ENCODE measurements around the gene PPP1R15A. TPM values are rescaled to one million over a fixed set of nuclear protein-coding genes. Genes with fewer than 3 reads are reported as not detected.

Gene PPP1R15A
- total RNA-seq: 10 to 100 TPM; 67.0 to 69.8 TPM
- 10 to 100 TPM; 79.6 to 83.3 TPM for polyA plus RNA-seq

DNA sequence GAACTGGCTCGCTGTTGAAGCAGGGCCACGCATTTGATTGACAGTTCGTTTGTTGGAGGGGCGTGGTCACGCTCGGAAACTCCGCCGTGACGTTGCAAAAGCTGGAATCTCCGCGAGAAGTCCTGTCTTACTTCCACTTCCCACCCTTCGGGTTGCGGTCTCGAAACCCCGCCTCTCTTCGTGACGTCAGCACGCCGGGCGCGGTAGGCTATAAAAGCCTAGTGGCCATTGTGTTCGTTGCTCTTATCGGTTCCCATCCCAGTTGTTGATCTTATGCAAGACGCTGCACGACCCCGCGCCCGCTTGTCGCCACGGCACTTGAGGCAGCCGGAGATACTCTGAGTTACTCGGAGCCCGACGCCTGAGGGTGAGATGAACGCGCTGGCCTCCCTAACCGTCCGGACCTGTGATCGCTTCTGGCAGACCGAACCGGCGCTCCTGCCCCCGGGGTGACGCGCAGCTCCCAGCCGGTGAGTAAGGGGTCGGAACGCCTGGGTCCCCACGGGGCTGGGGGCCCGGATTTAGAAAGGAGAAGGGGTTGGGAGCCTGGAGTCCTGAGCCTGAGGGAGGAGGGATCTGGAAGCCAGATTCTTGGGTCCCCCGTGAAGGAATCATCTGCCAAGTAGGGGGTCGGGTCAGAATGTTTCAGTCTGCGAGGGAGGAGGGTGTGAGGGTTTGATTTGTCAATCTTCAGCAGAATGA, at the start of gene PPP1R15A:
Gene PPP1R15A, plus strand, starts transcription at position 240 of the 702 bp plus-strand sequence. CDS start 813 bp downstream, outside the sequence.
- Histone ChIP-seq H3K4me1 (ENCODE audit: insufficient read depth, low read length) (peaks cover 34% of the 10 kb centered on the region), H3K36me3 (ENCODE audit: insufficient read depth, low read length) (peaks cover 8% of the 10 kb centered on the region), H3K4me3 (ENCODE audit: low read length in 2 of 2) (peak within 1 kb of the TSS; percentile 52 to 99), H3K27ac (ENCODE audit: low read depth, low read length) (peak within 1 kb of the TSS; percentile 100), H3K9me3 (ENCODE audit: control insufficient read depth in 1 of 2, low read length in 2 of 2) (no peaks in the 10 kb centered on the region), H3K27me3 (ENCODE audit: insufficient read depth, low read length) (no peaks in the 10 kb centered on the region)
- Mint-ChIP-seq H3K4me1 (peaks cover 27 to 48% (median 34%) of the 10 kb centered on the region in 4 donors), H3K27me3 (peaks cover 0 to 6% of the 10 kb centered on the region in 2 donors), H3K36me3 (peaks cover 30 to 44% of the 10 kb centered on the region in 2 donors), H3K4me3 (peak within 1 kb of the TSS; percentile 95 to 100 (median 99)), H3K27ac (peak within 1 kb of the TSS; percentile 99 to 100 (median 100)), H3K9me3 (peaks cover 0 to 10% (median 0%) of the 10 kb centered on the region in 8 donors)
- POLR2A ChIA-PET (ENCODE audit: partially characterized antibody): interaction anchor here (0.6 to 6.6 kb wide), 27 partner anchors 9 to 941 kb away, joined by 3 to 134 read pairs (median 5); partner anchors contain the start of genes BAX, BCAT2, CA11 and DHDH
- intact Hi-C loops (cut with micrococcal nuclease): loop anchor here (1.0 to 2.0 kb wide), 3 partner anchors 13 to 804 kb away; partner anchors contain the start of genes GYS1, PRMT1 and RUVBL2
- CTCF ChIA-PET (ENCODE audit: partially characterized antibody): interaction anchor here (1.8 to 1.9 kb wide), 2 partner anchors 28 to 121 kb away, joined by 4 to 5 read pairs; partner anchors contain the start of gene RUVBL2
- peak; percentile 97 to 99 (median 98) for DNase-seq

DNA sequence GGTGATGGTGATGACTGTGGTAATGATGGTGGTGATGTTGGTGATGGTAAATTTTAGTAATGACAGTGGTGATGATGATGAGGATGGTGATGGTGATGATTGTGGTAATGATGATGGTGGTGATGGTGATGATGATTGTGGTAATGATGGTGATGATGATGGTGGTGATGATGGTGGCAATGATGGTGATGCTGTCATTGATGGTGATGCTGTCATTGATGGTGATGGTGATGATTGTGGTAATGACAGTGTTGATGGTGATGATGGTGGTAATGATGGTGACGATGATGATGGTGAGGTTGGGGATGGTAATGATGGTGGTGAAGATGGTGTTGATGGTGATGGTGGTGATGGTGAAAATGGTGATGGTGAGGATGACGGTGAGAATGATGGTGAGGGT, 49.7 kb upstream of the PPP1R15A start:
- ChIA-PET CTCF (ENCODE audit: partially characterized antibody) (no interaction called here), POLR2A (ENCODE audit: partially characterized antibody) (no interaction called here)
- no peaks in the 10 kb centered on the region for H3K27me3 Mint-ChIP-seq
- intact Hi-C loops (cut with micrococcal nuclease): no loop called here
- Histone ChIP-seq H3K36me3 (ENCODE audit: insufficient read depth, low read length) (no peaks in the 10 kb centered on the region), H3K4me3 (ENCODE audit: low read length in 2 of 2) (no peak overlapping the region), H3K9me3 (ENCODE audit: control insufficient read depth in 1 of 2, low read length in 2 of 2) (no peaks in the 10 kb centered on the region), H3K4me1 (ENCODE audit: insufficient read depth, low read length) (no peaks in the 10 kb centered on the region), H3K27me3 (ENCODE audit: insufficient read depth, low read length) (no peaks in the 10 kb centered on the region), H3K27ac (ENCODE audit: low read depth, low read length) (no peak overlapping the region)
- no peaks in the 10 kb centered on the region for H3K36me3 Mint-ChIP-seq
- H3K4me3 Mint-ChIP-seq: no peak overlapping the region
- DNase-seq: no peak
- no peaks in the 10 kb centered on the region for H3K4me1 Mint-ChIP-seq
- no peaks in the 10 kb centered on the region for H3K9me3 Mint-ChIP-seq
- H3K27ac Mint-ChIP-seq: no peak overlapping the region

- H3K4me1 Mint-ChIP-seq: no peaks in the 10 kb centered on the region
- H3K4me3 Mint-ChIP-seq: no peak overlapping the region
- CTCF ChIA-PET (ENCODE audit: partially characterized antibody): interaction anchor here (1.1 to 2.3 kb wide), 4 partner anchors 9 to 37 kb away, joined by 4 to 8 read pairs (median 6); partner anchors contain the start of gene HSD17B14
- no peaks in the 10 kb centered on the region for H3K9me3 Mint-ChIP-seq
- H3K4me1 ChIP-seq (ENCODE audit: insufficient read depth, low read length): no peaks in the 10 kb centered on the region
- no peaks in the 10 kb centered on the region for H3K9me3 ChIP-seq (ENCODE audit: control insufficient read depth in 1 of 2, low read length in 2 of 2)
- H3K36me3 ChIP-seq (ENCODE audit: insufficient read depth, low read length): no peaks in the 10 kb centered on the region
- no peaks in the 10 kb centered on the region for H3K36me3 Mint-ChIP-seq
- H3K27me3 ChIP-seq (ENCODE audit: insufficient read depth, low read length): no peaks in the 10 kb centered on the region
- H3K27ac ChIP-seq (ENCODE audit: low read depth, low read length): no peak overlapping the region
- H3K4me3 ChIP-seq (ENCODE audit: low read length in 2 of 2): no peak overlapping the region
- DNase-seq: no peak
- POLR2A ChIA-PET (ENCODE audit: partially characterized antibody): no interaction called here
- H3K27ac Mint-ChIP-seq: no peak overlapping the region
- no peaks in the 10 kb centered on the region for H3K27me3 Mint-ChIP-seq
- intact Hi-C loops (cut with micrococcal nuclease): no loop called here
These were observed 45.6 kb upstream of the PPP1R15A start for GRCh38 chr19:48826606-48827020.

DNA sequence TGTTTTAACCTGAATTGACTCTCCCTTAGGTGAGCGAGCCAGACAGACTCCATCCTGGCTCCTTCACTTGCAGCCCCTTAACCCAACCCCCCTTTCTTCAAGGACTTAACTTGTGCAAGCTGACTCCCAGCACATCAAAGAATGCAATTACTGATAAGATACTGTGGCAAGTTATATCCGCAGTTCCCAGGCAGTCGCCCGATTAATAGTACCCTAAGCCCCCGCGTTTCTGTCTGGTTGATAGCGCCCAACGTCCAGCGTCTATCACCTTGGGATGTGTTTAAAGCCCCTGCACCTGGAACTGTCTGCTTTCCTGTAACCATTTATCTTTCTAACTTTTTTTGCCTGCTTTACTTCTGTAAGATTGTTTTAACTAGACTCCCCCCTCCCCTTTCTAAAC, 42.1 kb upstream of the PPP1R15A start:
- Mint-ChIP-seq H3K36me3 (no peaks in the 10 kb centered on the region), H3K4me3 (no peak overlapping the region), H3K4me1 (peaks cover 0 to 5% (median 0%) of the 10 kb centered on the region in 4 donors), H3K9me3 (no peaks in the 10 kb centered on the region), H3K27me3 (peaks cover 0 to 3% of the 10 kb centered on the region in 2 donors), H3K27ac (no peak overlapping the region)
- H3K9me3 ChIP-seq (ENCODE audit: control insufficient read depth in 1 of 2, low read length in 2 of 2): no peaks in the 10 kb centered on the region
- H3K27me3 ChIP-seq (ENCODE audit: insufficient read depth, low read length): no peaks in the 10 kb centered on the region
- ChIA-PET CTCF (ENCODE audit: partially characterized antibody) (interaction anchor here (1.3 to 2.6 kb wide), 6 partner anchors 12 to 163 kb away, joined by 3 to 15 read pairs (median 8); partner anchors contain the start of genes GYS1 and RUVBL2), POLR2A (ENCODE audit: partially characterized antibody) (interaction anchor here (1.0 kb wide), 1 partner anchor 35 kb away, joined by 3 read pairs; no protein-coding TSS in a partner anchor)
- H3K4me3 ChIP-seq (ENCODE audit: low read length in 2 of 2): no peak overlapping the region
- no peaks in the 10 kb centered on the region for H3K4me1 ChIP-seq (ENCODE audit: insufficient read depth, low read length)
- no peak overlapping the region for H3K27ac ChIP-seq (ENCODE audit: low read depth, low read length)
- no peak for DNase-seq
- intact Hi-C loops (cut with micrococcal nuclease): no loop called here
- no peaks in the 10 kb centered on the region for H3K36me3 ChIP-seq (ENCODE audit: insufficient read depth, low read length)

DNA sequence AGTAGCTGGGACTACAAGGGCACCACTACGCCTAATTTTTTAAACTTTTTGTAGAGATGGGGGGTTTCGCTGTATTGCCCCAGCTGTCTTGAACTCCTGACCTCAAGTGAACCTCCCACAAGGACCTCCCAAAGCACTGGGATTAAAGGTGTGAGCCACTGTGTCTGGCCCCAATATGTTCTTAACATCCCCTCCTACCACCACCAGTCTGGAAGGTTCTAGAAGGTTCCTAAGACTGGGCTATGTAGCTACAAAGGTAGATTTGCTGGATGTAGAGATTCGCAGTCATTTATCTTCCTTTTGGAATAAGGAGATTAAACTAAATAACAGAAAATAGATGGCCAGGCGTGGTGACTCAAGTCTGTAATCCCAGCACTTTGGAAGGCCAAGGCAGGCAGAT, 41.3 kb upstream of the PPP1R15A start:
- Histone ChIP-seq H3K36me3 (ENCODE audit: insufficient read depth, low read length) (no peaks in the 10 kb centered on the region), H3K9me3 (ENCODE audit: control insufficient read depth in 1 of 2, low read length in 2 of 2) (no peaks in the 10 kb centered on the region), H3K27me3 (ENCODE audit: insufficient read depth, low read length) (no peaks in the 10 kb centered on the region), H3K4me3 (ENCODE audit: low read length in 2 of 2) (no peak overlapping the region), H3K27ac (ENCODE audit: low read depth, low read length) (no peak overlapping the region), H3K4me1 (ENCODE audit: insufficient read depth, low read length) (peaks cover 7% of the 10 kb centered on the region)
- ChIA-PET CTCF (ENCODE audit: partially characterized antibody) (interaction anchor here (1.3 to 2.6 kb wide), 5 partner anchors 11 to 162 kb away, joined by 3 to 15 read pairs (median 10); partner anchors contain the start of genes GYS1 and RUVBL2), POLR2A (ENCODE audit: partially characterized antibody) (interaction anchor here (1.0 kb wide), 1 partner anchor 36 kb away, joined by 3 read pairs; no protein-coding TSS in a partner anchor)
- peaks cover 4 to 10% (median 5%) of the 10 kb centered on the region in 4 donors for H3K4me1 Mint-ChIP-seq
- H3K36me3 Mint-ChIP-seq: no peaks in the 10 kb centered on the region
- no peaks in the 10 kb centered on the region for H3K9me3 Mint-ChIP-seq
- intact Hi-C loops (cut with micrococcal nuclease): no loop called here
- H3K27ac Mint-ChIP-seq: no peak overlapping the region
- H3K27me3 Mint-ChIP-seq: peaks cover 0 to 7% of the 10 kb centered on the region in 2 donors
- no peak for DNase-seq
- no peak overlapping the region for H3K4me3 Mint-ChIP-seq

DNA sequence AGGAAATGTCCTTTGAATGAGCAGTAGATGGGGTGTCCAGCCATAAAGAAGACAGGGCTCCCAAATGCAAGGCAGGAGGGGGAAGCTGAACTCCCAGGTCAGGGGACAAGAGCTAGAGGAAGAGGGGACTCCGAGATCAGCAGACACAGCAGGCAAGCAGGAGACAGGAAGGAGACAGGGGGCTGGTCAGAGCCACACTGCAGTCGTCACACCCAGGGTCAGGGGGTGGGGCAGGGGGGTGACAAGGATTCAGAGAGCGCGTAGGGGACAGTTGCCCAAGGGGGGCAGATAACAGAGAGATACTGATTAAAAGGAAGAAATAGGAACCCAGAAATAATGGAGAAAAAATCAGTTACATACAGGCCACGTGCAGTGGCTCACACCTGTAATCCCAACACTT, 39.2 kb upstream of the PPP1R15A start:
- ChIA-PET POLR2A (ENCODE audit: partially characterized antibody) (interaction anchor here (1.3 kb wide), 1 partner anchor 9 kb away, joined by 4 read pairs; no protein-coding TSS in a partner anchor), CTCF (ENCODE audit: partially characterized antibody) (interaction anchor here (0.6 to 1.5 kb wide), 4 partner anchors 10 to 140 kb away, joined by 3 to 4 read pairs (median 4); no protein-coding TSS in a partner anchor)
- peaks cover 13 to 21% (median 16%) of the 10 kb centered on the region in 4 donors for H3K4me1 Mint-ChIP-seq
- H3K4me3 ChIP-seq (ENCODE audit: low read length in 2 of 2): no peak overlapping the region
- no peaks in the 10 kb centered on the region for H3K27me3 ChIP-seq (ENCODE audit: insufficient read depth, low read length)
- DNase-seq: no peak
- no peak overlapping the region for H3K27ac ChIP-seq (ENCODE audit: low read depth, low read length)
- no peak overlapping the region for H3K4me3 Mint-ChIP-seq
- intact Hi-C loops (cut with micrococcal nuclease): no loop called here
- peaks cover 21% of the 10 kb centered on the region for H3K4me1 ChIP-seq (ENCODE audit: insufficient read depth, low read length)
- H3K9me3 Mint-ChIP-seq: no peaks in the 10 kb centered on the region
- H3K36me3 Mint-ChIP-seq: no peaks in the 10 kb centered on the region
- no peaks in the 10 kb centered on the region for H3K36me3 ChIP-seq (ENCODE audit: insufficient read depth, low read length)
- peaks cover 4 to 14% of the 10 kb centered on the region in 2 donors for H3K27me3 Mint-ChIP-seq
- peak overlapping the region in 1 of 7 donors; percentile 24 for H3K27ac Mint-ChIP-seq
- H3K9me3 ChIP-seq (ENCODE audit: control insufficient read depth in 1 of 2, low read length in 2 of 2): no peaks in the 10 kb centered on the region

DNA sequence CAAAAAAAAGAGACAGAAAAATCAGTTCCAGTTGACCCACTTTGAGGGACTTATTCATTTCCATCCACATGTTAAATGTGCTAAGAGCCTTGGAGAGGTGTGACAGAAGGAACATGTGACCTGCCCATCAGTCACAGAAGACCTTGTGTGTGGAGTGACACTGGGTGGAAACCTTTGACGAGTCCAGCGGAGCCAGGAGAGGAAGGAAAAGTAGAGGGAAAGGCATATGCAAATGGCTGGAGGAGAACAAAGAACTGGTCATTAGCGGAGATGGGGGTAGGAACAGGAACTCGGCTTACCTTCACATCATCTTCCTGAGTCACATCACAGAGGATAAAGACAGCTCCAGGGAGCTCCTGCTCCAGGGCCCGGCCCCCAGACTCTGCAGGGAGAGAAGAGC, 38.2 kb upstream of the PPP1R15A start:
- CTCF ChIA-PET (ENCODE audit: partially characterized antibody): interaction anchor here (1.3 to 1.5 kb wide), 3 partner anchors 9 to 40 kb away, joined by 3 to 11 read pairs (median 4); no protein-coding TSS in a partner anchor

More for the DNA sequence above, 38.2 kb upstream of the PPP1R15A start:
- no peak for DNase-seq
- peak overlapping the region in 1 of 8 donors; percentile 67 for H3K4me3 Mint-ChIP-seq
- H3K4me3 ChIP-seq (ENCODE audit: low read length in 2 of 2): no peak overlapping the region
- H3K27ac Mint-ChIP-seq: peak overlapping the region in 3 of 7 donors; percentile 55 to 86 (median 78)
- POLR2A ChIA-PET (ENCODE audit: partially characterized antibody): no interaction called here
- H3K36me3 ChIP-seq (ENCODE audit: insufficient read depth, low read length): no peaks in the 10 kb centered on the region
- H3K9me3 ChIP-seq (ENCODE audit: control insufficient read depth in 1 of 2, low read length in 2 of 2): no peaks in the 10 kb centered on the region
- no peaks in the 10 kb centered on the region for H3K9me3 Mint-ChIP-seq
- peaks cover 21% of the 10 kb centered on the region for H3K4me1 ChIP-seq (ENCODE audit: insufficient read depth, low read length)
- intact Hi-C loops (cut with micrococcal nuclease): no loop called here
- H3K27me3 ChIP-seq (ENCODE audit: insufficient read depth, low read length): no peaks in the 10 kb centered on the region
- H3K27ac ChIP-seq (ENCODE audit: low read depth, low read length): no peak overlapping the region
- peaks cover 15 to 21% (median 16%) of the 10 kb centered on the region in 4 donors for H3K4me1 Mint-ChIP-seq
- peaks cover 4 to 14% of the 10 kb centered on the region in 2 donors for H3K27me3 Mint-ChIP-seq
- H3K36me3 Mint-ChIP-seq: no peaks in the 10 kb centered on the region
